ENCODE measurements around the gene CACNA1F.

DNA sequence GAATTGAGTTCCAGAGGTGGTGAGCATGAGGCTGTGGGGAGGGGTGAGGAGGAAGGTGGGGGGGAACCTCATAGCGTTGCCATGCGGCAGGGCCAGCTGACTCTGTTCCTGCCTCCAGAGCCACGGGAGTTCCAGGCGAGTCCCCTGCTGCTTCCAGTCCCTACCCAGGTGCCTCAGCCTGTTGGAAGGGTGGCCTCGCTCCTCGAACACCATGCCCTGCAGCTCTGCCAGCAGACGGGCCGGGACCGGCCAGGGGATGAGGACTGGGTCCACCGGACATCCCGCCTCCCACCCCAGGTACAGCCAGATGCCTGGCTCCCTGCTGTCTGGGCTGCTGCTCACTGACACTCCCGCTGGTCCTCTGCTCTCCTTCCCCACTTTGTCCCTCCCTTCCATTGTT, 10.0 kb upstream of the CACNA1F start:
- TF ChIP-seq SIN3A (IDR thresholded peaks at IDR 0.05; ENCODE audit: borderline replicate concordance, insufficient read depth, low read depth, low read length) (no peak), POLR2AphosphoS5 (IDR thresholded peaks at IDR 0.05; ENCODE audit: low read depth, low read length) (no peak), TCF7L2 (IDR thresholded peaks at IDR 0.05; ENCODE audit: low read depth, low read length) (no peak)
- TF ChIP-seq, protein P1, sequence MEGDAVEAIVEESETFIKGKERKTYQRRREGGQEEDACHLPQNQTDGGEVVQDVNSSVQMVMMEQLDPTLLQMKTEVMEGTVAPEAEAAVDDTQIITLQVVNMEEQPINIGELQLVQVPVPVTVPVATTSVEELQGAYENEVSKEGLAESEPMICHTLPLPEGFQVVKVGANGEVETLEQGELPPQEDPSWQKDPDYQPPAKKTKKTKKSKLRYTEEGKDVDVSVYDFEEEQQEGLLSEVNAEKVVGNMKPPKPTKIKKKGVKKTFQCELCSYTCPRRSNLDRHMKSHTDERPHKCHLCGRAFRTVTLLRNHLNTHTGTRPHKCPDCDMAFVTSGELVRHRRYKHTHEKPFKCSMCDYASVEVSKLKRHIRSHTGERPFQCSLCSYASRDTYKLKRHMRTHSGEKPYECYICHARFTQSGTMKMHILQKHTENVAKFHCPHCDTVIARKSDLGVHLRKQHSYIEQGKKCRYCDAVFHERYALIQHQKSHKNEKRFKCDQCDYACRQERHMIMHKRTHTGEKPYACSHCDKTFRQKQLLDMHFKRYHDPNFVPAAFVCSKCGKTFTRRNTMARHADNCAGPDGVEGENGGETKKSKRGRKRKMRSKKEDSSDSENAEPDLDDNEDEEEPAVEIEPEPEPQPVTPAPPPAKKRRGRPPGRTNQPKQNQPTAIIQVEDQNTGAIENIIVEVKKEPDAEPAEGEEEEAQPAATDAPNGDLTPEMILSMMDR (IDR thresholded peaks at IDR 0.05) = no peak
- TF ChIP-seq, protein P2, sequence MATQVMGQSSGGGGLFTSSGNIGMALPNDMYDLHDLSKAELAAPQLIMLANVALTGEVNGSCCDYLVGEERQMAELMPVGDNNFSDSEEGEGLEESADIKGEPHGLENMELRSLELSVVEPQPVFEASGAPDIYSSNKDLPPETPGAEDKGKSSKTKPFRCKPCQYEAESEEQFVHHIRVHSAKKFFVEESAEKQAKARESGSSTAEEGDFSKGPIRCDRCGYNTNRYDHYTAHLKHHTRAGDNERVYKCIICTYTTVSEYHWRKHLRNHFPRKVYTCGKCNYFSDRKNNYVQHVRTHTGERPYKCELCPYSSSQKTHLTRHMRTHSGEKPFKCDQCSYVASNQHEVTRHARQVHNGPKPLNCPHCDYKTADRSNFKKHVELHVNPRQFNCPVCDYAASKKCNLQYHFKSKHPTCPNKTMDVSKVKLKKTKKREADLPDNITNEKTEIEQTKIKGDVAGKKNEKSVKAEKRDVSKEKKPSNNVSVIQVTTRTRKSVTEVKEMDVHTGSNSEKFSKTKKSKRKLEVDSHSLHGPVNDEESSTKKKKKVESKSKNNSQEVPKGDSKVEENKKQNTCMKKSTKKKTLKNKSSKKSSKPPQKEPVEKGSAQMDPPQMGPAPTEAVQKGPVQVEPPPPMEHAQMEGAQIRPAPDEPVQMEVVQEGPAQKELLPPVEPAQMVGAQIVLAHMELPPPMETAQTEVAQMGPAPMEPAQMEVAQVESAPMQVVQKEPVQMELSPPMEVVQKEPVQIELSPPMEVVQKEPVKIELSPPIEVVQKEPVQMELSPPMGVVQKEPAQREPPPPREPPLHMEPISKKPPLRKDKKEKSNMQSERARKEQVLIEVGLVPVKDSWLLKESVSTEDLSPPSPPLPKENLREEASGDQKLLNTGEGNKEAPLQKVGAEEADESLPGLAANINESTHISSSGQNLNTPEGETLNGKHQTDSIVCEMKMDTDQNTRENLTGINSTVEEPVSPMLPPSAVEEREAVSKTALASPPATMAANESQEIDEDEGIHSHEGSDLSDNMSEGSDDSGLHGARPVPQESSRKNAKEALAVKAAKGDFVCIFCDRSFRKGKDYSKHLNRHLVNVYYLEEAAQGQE (IDR thresholded peaks at IDR 0.05; ENCODE audit: insufficient read depth in 1 of 2, low read depth in 2 of 2, low read length in 1 of 2) = no peak
